Activated T-cell treated with anti-CD3 and anti-CD28 coated beads for 24 hours (primary cell): Measurements from ENCODE around the gene BLOC1S3.

ENCODE experiments used
- DNase-seq: peaks from one replicate; pipeline ENCODE4 v3.0.0-alpha.2; 2020; ENCODE audit warnings: low read depth

BLOC1S3 gene

GRCh38 chr19:45161738-45162607, 16.6 kb upstream of the BLOC1S3 start:
- no peak for DNase-seq

- DNase-seq: no peak
These were observed 15.9 kb upstream of the BLOC1S3 start for GRCh38 chr19:45162608-45163143.

- DNase-seq: no peak
These were observed 15.4 kb upstream of the BLOC1S3 start for GRCh38 chr19:45163156-45163555.

GRCh38 chr19:45163751-45164460, 14.7 kb upstream of the BLOC1S3 start:
- no peak for DNase-seq

- DNase-seq: peak; percentile 51
These were observed 13.8 kb upstream of the BLOC1S3 start for GRCh38 chr19:45164577-45165335.

GRCh38 chr19:45166723-45167252, 11.8 kb upstream of the BLOC1S3 start:
- no peak for DNase-seq

GRCh38 chr19:45168767-45169351, 9.7 kb upstream of the BLOC1S3 start:
- no peak for DNase-seq

GRCh38 chr19:45169602-45170001, 9.0 kb upstream of the BLOC1S3 start:
- no peak for DNase-seq

- DNase-seq: no peak
These were observed 8.2 kb upstream of the BLOC1S3 start for GRCh38 chr19:45170146-45171106.

GRCh38 chr19:45171211-45171623, 7.4 kb upstream of the BLOC1S3 start:
- no peak for DNase-seq

- no peak for DNase-seq
These were observed 6.4 kb upstream of the BLOC1S3 start for GRCh38 chr19:45172173-45172572.

- no peak for DNase-seq
These were observed 5.9 kb upstream of the BLOC1S3 start for GRCh38 chr19:45172611-45173208.

GRCh38 chr19:45173816-45174215, 4.8 kb upstream of the BLOC1S3 start:
- no peak for DNase-seq

- no peak for DNase-seq
These were observed 2.9 kb upstream of the BLOC1S3 start for GRCh38 chr19:45175515-45176345.

GRCh38 chr19:45177817-45178261, 745 bp upstream of the BLOC1S3 start, which contains the start of gene TRAPPC6A:
Gene TRAPPC6A, minus strand, starts transcription at chr19:45178237. Its CDS starts 19 bp downstream, at chr19:45178218.
- no peak for DNase-seq

- no peak for DNase-seq
These were observed 698 bp downstream of the BLOC1S3 start for GRCh38 chr19:45179072-45179891.

- no peak for DNase-seq
These were observed 1.3 kb downstream of the BLOC1S3 start for GRCh38 chr19:45179892-45180370.

GRCh38 chr19:45180936-45181335, 2.4 kb downstream of the BLOC1S3 start:
- no peak for DNase-seq
